Measurements from ENCODE around the gene ETV2.

- no peak for TF ChIP-seq CTCF (IDR thresholded peaks at IDR 0.05)
- TF ChIP-seq POLR2A (IDR thresholded peaks at IDR 0.05): no peak
Observed at GRCh38 chr19:35673121-35673804, 31.7 kb downstream of the ETV2 start.

All from upper lobe of left lung (tissue), 4 donors.